HepG2 (cell line): ENCODE results near the gene LAMA5. TPM values are rescaled to one million over a fixed set of nuclear protein-coding genes. Genes with fewer than 3 reads are reported as not detected.

ENCODE experiments used
- ARID2 ChIP-seq: sonication (generic); formaldehyde crosslinking; IDR thresholded peaks from 2 replicates; pipeline ENCODE4 v1.8.1; 2022; ENCODE audit warnings: mild to moderate bottlenecking, missing genetic modification reagents, borderline replicate concordance
- ARNT ChIP-seq: fragments of 450-650 bp; IDR thresholded peaks from 2 replicates; pipeline ENCODE4 v1.6.1; 2017
- CC2D1A ChIP-seq: sonication (generic); formaldehyde crosslinking; IDR thresholded peaks from 2 replicates; pipeline ENCODE4 v1.8.1; 2023; ENCODE audit warnings: mild to moderate bottlenecking, missing genetic modification reagents
- DRAP1 ChIP-seq: IDR thresholded peaks from 2 replicates; pipeline ENCODE4 v1.6.1; 2016; ENCODE audit warnings: missing genetic modification reagents, missing compliant biosample characterization
- ELF4 ChIP-seq: sonication (generic); formaldehyde crosslinking; IDR thresholded peaks from 2 replicates; pipeline ENCODE4 v1.5.0; 2020; ENCODE audit warnings: missing genetic modification reagents, mild to moderate bottlenecking, moderate library complexity, borderline replicate concordance
- ELK4 ChIP-seq: sonication (generic); formaldehyde crosslinking; IDR thresholded peaks from 2 replicates; pipeline ENCODE4 v1.9.0; 2021; ENCODE audit warnings: missing genetic modification reagents, borderline replicate concordance
- IKZF4 ChIP-seq: sonication (generic); formaldehyde crosslinking; IDR thresholded peaks from 2 replicates; pipeline ENCODE4 v1.5.1; 2020; ENCODE audit warnings: borderline replicate concordance, mild to moderate bottlenecking, low read depth, missing genetic modification reagents; ENCODE audit errors: not compliant biosample characterization
- MAFK ChIP-seq, 2 experiments: IDR thresholded peaks in 1 of 2; conservative IDR thresholded peaks in 1 of 2; 2 replicates each; pipeline ENCODE4 v1.6.1; 2011; ENCODE audit warnings: improper control_type of control experiment in 2 of 2, low read length in 2 of 2
- NBN ChIP-seq: fragments of 450-650 bp; conservative IDR thresholded peaks from 2 replicates; pipeline ENCODE4 v1.6.1; 2017
- STAG1 ChIP-seq: sonication (generic); formaldehyde crosslinking; IDR thresholded peaks from 2 replicates; pipeline ENCODE4 v1.4.0; 2020; ENCODE audit warnings: missing genetic modification reagents
- TBX3 ChIP-seq: fragments of 450-650 bp; IDR thresholded peaks from 2 replicates; pipeline ENCODE4 v1.6.1; 2017; ENCODE audit warnings: antibody characterized with exemption, mild to moderate bottlenecking, inconsistent platforms, borderline replicate concordance
- THAP11 ChIP-seq: IDR thresholded peaks from 2 replicates; pipeline ENCODE4 v1.6.1; 2016; ENCODE audit warnings: missing biosample characterization, missing genetic modification reagents
- TOE1 ChIP-seq: sonication (generic); formaldehyde crosslinking; IDR thresholded peaks from 2 replicates; pipeline ENCODE4 v1.4.0; 2020; ENCODE audit warnings: mild to moderate bottlenecking, missing genetic modification reagents
- TSC22D2 ChIP-seq: sonication (generic); formaldehyde crosslinking; IDR thresholded peaks from 2 replicates; pipeline ENCODE4 v1.5.1; 2020; ENCODE audit warnings: missing genetic modification reagents, mild to moderate bottlenecking, borderline replicate concordance
- ZMAT3 ChIP-seq: sonication (generic); formaldehyde crosslinking; conservative IDR thresholded peaks from 2 replicates; pipeline ENCODE4 v1.7.0; 2021; ENCODE audit warnings: missing genetic modification reagents
- ZNF136 ChIP-seq: sonication (generic); formaldehyde crosslinking; IDR thresholded peaks from 2 replicates; pipeline ENCODE4 v1.8.1; 2022; ENCODE audit warnings: low read depth, mild to moderate bottlenecking, moderate library complexity, missing genetic modification reagents
- ZNF280D ChIP-seq: sonication (generic); formaldehyde crosslinking; IDR thresholded peaks from 2 replicates; pipeline ENCODE4 v1.5.1; 2020; ENCODE audit warnings: mild to moderate bottlenecking, missing genetic modification reagents
- ZNF414 ChIP-seq: sonication (generic); formaldehyde crosslinking; IDR thresholded peaks from 2 replicates; pipeline ENCODE4 v1.5.0; 2020; ENCODE audit warnings: missing genetic modification reagents
- ZNF468 ChIP-seq: sonication (generic); formaldehyde crosslinking; IDR thresholded peaks from 2 replicates; pipeline ENCODE4 v1.8.0; 2022; ENCODE audit warnings: mild to moderate bottlenecking, moderate library complexity, missing genetic modification reagents
- ZNF543 ChIP-seq: sonication (generic); formaldehyde crosslinking; IDR thresholded peaks from 2 replicates; pipeline ENCODE4 v1.4.0; 2020; ENCODE audit warnings: mild to moderate bottlenecking, missing genetic modification reagents
- ZNF574 ChIP-seq: sonication (generic); formaldehyde crosslinking; IDR thresholded peaks from 2 replicates; pipeline ENCODE4 v1.4.0; 2020; ENCODE audit warnings: missing genetic modification reagents
- ZNF83 ChIP-seq: sonication (generic); formaldehyde crosslinking; IDR thresholded peaks from 2 replicates; pipeline ENCODE4 v1.4.0; 2020; ENCODE audit warnings: missing genetic modification reagents, mild to moderate bottlenecking, borderline replicate concordance
- polyA plus RNA-seq, 8 experiments: library from polyadenylated mRNA; depleted of rRNA in 3 of 8; stranded (reverse) in 7 of 8; unstranded in 1 of 8; fragments of >200 nt; fragmentation: Illumina TruSeq in 4 of 8; extraction: Trizol in 4 of 8; gene quantifications; 2 replicates each; pipeline versions ENCODE4 v1.2.1 to v1.2.3, GENCODE V29; 2011 to 2016; ENCODE audit warnings: low read depth in 4 of 8, missing spikeins in 1 of 8, mixed read lengths in 1 of 8; ENCODE audit not compliant: insufficient read depth in 1 of 8
- total RNA-seq, 5 experiments: library from RNA; depleted of rRNA; stranded (reverse); fragments of >200 nt; fragmentation: Illumina TruSeq; extraction: Trizol; gene quantifications; 2 replicates each; pipeline ENCODE4 v1.2.3, GENCODE V29; 2016; ENCODE audit warnings: low read depth in 1 of 5

LAMA5 gene
- total and polyA plus RNA-seq, 2 of the 13 experiments (the other 11 are each of a cell fraction or from before 2014, with no cell fraction given): 21.0 to 44.7 TPM

- TF ChIP-seq ZNF83: peak; percentile 98
- no peak for TF ChIP-seq ZNF280D (CRISPR knock-in tag)
- TF ChIP-seq ZNF543 (CRISPR knock-in tag): peak; percentile 96
- no peak; the same call in 1 of the 2 replicates for TF ChIP-seq TOE1
- no peak for TF ChIP-seq ZNF136 (CRISPR knock-in tag)
- TF ChIP-seq STAG1 (CRISPR knock-in tag): no peak
- peak; percentile 93 for TF ChIP-seq TSC22D2 (CRISPR knock-in tag)
- no peak for TF ChIP-seq ELF4
- no peak for TF ChIP-seq NBN
- peak; percentile 89; the same call in 1 of the 2 replicates for TF ChIP-seq ZMAT3
- no peak for TF ChIP-seq CC2D1A (CRISPR knock-in tag)
- TF ChIP-seq ARNT: no peak
- TF ChIP-seq ZNF414 (CRISPR knock-in tag): no peak
- no peak for TF ChIP-seq ARID2 (CRISPR knock-in tag)
- peak; percentile 97 for TF ChIP-seq ZNF574 (CRISPR knock-in tag)
- TF ChIP-seq IKZF4 (CRISPR knock-in tag): peak; percentile 57
- no peak; the same call in none of the 2 replicates for TF ChIP-seq ZNF468 (CRISPR knock-in tag)
- TF ChIP-seq ELK4 (CRISPR knock-in tag): no peak
- TF ChIP-seq DRAP1 (CRISPR knock-in tag): peak; percentile 93
- no peak for TF ChIP-seq TBX3
- TF ChIP-seq THAP11 (CRISPR knock-in tag): peak; percentile 97
- TF ChIP-seq MAFK (conservative IDR thresholded peaks at IDR 0.05 in 1 of 2, IDR thresholded peaks at IDR 0.05 in 1 of 2; ENCODE audit: low read length in 2 of 2): no peak
These were observed 19.5 kb upstream of the LAMA5 start, which contains the start of gene RPS21 (continued) for GRCh38 chr20:62386383-62387218.
